K562 (cell line): ENCODE data around the gene GMDS. TPM values are rescaled to one million over a fixed set of nuclear protein-coding genes. Genes with fewer than 3 reads are reported as not detected.

Experiments
- ATAC-seq: fragments of 200-7000 bp; cut with Tn5 transposase; 3 replicates; pipeline ENCODE4 v1.9.1; 2020; ENCODE audit warnings: moderate library complexity
- BruUV-seq: library from RNA; stranded (reverse); fragments of 400-500 nt; replicated peaks from 2 replicates; lab custom pipeline; 2021; lab: Mats Ljungman, UMichigan
- CTCF ChIA-PET: fragments of 300-600 bp; formaldehyde crosslinking; extraction: SDS; loops from one replicate; lab custom pipeline; 2021; ENCODE audit warnings: low intra/inter-chr PET ratio; lab: Yijun Ruan, JAX
- POLR2A ChIA-PET: fragments of 300-600, 350-650 bp; sonication (Branson Sonifier 250); formaldehyde crosslinking; extraction: SDS; loops from one replicate; lab custom pipeline; 2021; ENCODE audit warnings: antibody characterized with exemption, inconsistent platforms; lab: Yijun Ruan, JAX
- DNase-seq, 4 experiments: peaks; one replicate each; pipeline versions ENCODE4 v3.0.0 to v3.0.0-alpha.2; 2011 to 2018; ENCODE audit warnings: low spot score in 3 of 4, mixed read lengths in 3 of 4; ENCODE audit errors: extremely low read depth in 1 of 4
- FAIRE-seq: peaks from 2 replicates; lab custom pipeline; 2011; peaks lifted over from hg19 to GRCh38; lab: Jason Lieb, UNC
- H2AFZ ChIP-seq: 2 replicates; pipeline ENCODE4 v1.6.0; 2011; ENCODE audit warnings: low read depth, low read length, control low read depth, inconsistent platforms
- H3K27ac ChIP-seq: fragments of 200-600 bp; 3 replicates; pipeline ENCODE4 v1.8.0; 2011; ENCODE audit warnings: low read depth, mild to moderate bottlenecking, control low read depth, inconsistent platforms, low read length, moderate library complexity, mixed read lengths; ENCODE audit errors: extremely low read depth
- H3K27me3 ChIP-seq, 2 experiments: fragments of 300-600 bp in 1 of 2; 2 replicates in 1 of 2; 3 replicates in 1 of 2; pipeline versions ENCODE4 v1.6.0 to v1.8.0; 2011; ENCODE audit warnings: inconsistent platforms in 2 of 2, low read length in 2 of 2, mild to moderate bottlenecking in 1 of 2, mixed read lengths in 1 of 2, moderate library complexity in 1 of 2; ENCODE audit not compliant: control insufficient read depth in 2 of 2, insufficient read depth in 2 of 2
- H3K36me3 ChIP-seq: fragments of 300-600 bp; 3 replicates; pipeline ENCODE4 v1.8.0; 2011; ENCODE audit warnings: mild to moderate bottlenecking, low read length, inconsistent platforms; ENCODE audit not compliant: control insufficient read depth, insufficient read depth
- H3K4me1 ChIP-seq, 2 experiments: fragments of 200-600 bp in 1 of 2; replicated peaks in 1 of 2; 2 replicates in 1 of 2; 3 replicates in 1 of 2; pipeline versions ENCODE4 v1.5.1 to v1.8.0; 2011; ENCODE audit warnings: inconsistent platforms in 2 of 2, low read length in 2 of 2, mild to moderate bottlenecking in 1 of 2, mixed read lengths in 1 of 2, moderate library complexity in 1 of 2; ENCODE audit not compliant: control insufficient read depth in 2 of 2, insufficient read depth in 2 of 2
- H3K4me2 ChIP-seq: 2 replicates; pipeline ENCODE4 v1.6.1; 2011; ENCODE audit warnings: low read length, control low read depth, inconsistent platforms, mixed read lengths; ENCODE audit not compliant: insufficient read depth
- H3K4me3 ChIP-seq: fragments of 200-600 bp; sonication (generic), shearing (Covaris generic); 2 replicates; pipeline ENCODE4 v1.5.1; 2016; ENCODE audit warnings: control low read depth, inconsistent platforms
- H3K79me2 ChIP-seq: fragments of 200-600 bp; 3 replicates; pipeline ENCODE4 v1.8.0; 2011; ENCODE audit warnings: low read length, inconsistent platforms; ENCODE audit not compliant: control insufficient read depth, insufficient read depth
- H3K9ac ChIP-seq, 2 experiments: 2 replicates each; pipeline versions ENCODE4 v1.6.0 to v1.6.1; 2011; ENCODE audit warnings: low read depth in 2 of 2, low read length in 2 of 2, control low read depth in 1 of 2, inconsistent platforms in 1 of 2, mild to moderate bottlenecking in 1 of 2, mixed read lengths in 1 of 2; ENCODE audit not compliant: insufficient read depth in 1 of 2
- H3K9me1 ChIP-seq: one replicate; pipeline ENCODE4 v1.6.0; 2011; ENCODE audit warnings: inconsistent platforms, mild to moderate bottlenecking, low read length, moderate library complexity; ENCODE audit not compliant: control insufficient read depth, insufficient read depth
- H3K9me3 ChIP-seq: replicated peaks from 2 replicates; pipeline ENCODE4 v1.5.1; 2011; ENCODE audit warnings: low read depth, low read length, inconsistent platforms; ENCODE audit not compliant: control insufficient read depth, insufficient read depth
- H4K20me1 ChIP-seq: replicated peaks from 2 replicates; pipeline ENCODE4 v1.6.1; 2011; ENCODE audit warnings: low read length, inconsistent platforms, mixed read lengths; ENCODE audit not compliant: control insufficient read depth, insufficient read depth
- CEBPB ChIP-seq: fragments of 450-650 bp; IDR thresholded peaks from 2 replicates; pipeline ENCODE4 v1.6.1; 2016; ENCODE audit warnings: missing genetic modification characterization, missing compliant biosample characterization
- NBN ChIP-seq: fragments of 450-650 bp; IDR thresholded peaks from 2 replicates; pipeline ENCODE4 v1.6.1; 2016; ENCODE audit warnings: low read depth, mild to moderate bottlenecking
- SRF ChIP-seq, 2 experiments: fragments of 250-450, 450-650 bp in 1 of 2; sonication (Bioruptor Pico) in 1 of 2; sonication (generic) in 1 of 2; formaldehyde crosslinking; IDR thresholded peaks; 2 replicates each; pipeline versions ENCODE4 v1.5.0 to v1.5.1; 2020 to 2022; ENCODE audit warnings: mild to moderate bottlenecking in 1 of 2, missing genetic modification reagents in 1 of 2
- TRIM28 ChIP-seq: fragments of 450-650 bp; IDR thresholded peaks from 2 replicates; pipeline ENCODE4 v1.6.1; 2017
- WGBS: fragments of 100-300 bp; shearing (Covaris generic); methylation state at CpG from one replicate; pipeline ENCODE4 v1.1.6; 2016; ENCODE audit warnings: low coverage, mixed read lengths; ENCODE audit not compliant: insufficient coverage; ENCODE audit errors: missing lambda C conversion rate; 5-methylcytosine and 5-hydroxymethylcytosine counted together
- in situ Hi-C: fragments of 300-500 bp; cut with MboI; formaldehyde crosslinking; loops from 4 replicates; pipeline ENCODE4 v1.15.0; 2018; ENCODE audit warnings: inconsistent platforms, mixed read lengths
- intact Hi-C: fragments of 100-400 bp; cut with micrococcal nuclease; formaldehyde crosslinking; loops from 2 replicates; pipeline ENCODE4 v1.14.2; 2022
- polyA plus RNA-seq, 8 experiments: library from polyadenylated mRNA; depleted of rRNA in 4 of 8; stranded (reverse) in 5 of 8; unstranded in 3 of 8; fragments of >200 nt; fragmentation: Nextera tagmentation in 2 of 8; fragmentation: Illumina TruSeq in 1 of 8; extraction: Ambion mirVana in 2 of 8; extraction: Trizol in 1 of 8; gene quantifications; 2 replicates each; pipeline versions ENCODE4 v1.2.1 to v1.2.3, GENCODE V29; 2011 to 2014; ENCODE audit warnings: inconsistent platforms in 1 of 8, missing spikeins in 1 of 8
- total RNA-seq, 7 experiments: library from RNA; depleted of rRNA in 6 of 7; stranded (reverse); fragments of >200 nt in 6 of 7; fragmentation: Illumina TruSeq in 2 of 7; extraction: Trizol in 2 of 7; gene quantifications; 2 replicates each; pipeline versions ENCODE4 v1.2.1 to v1.2.3, GENCODE V29; 2011 to 2021; ENCODE audit warnings: low replicate concordance in 1 of 7
- TF ChIP-seq, protein P1 (sequence below): fragments of 450-650 bp; IDR thresholded peaks from one replicate; pipeline ENCODE4 v1.6.1; 2018; ENCODE audit warnings: mild to moderate bottlenecking, moderate library complexity; ENCODE audit not compliant: partially characterized antibody
- TF ChIP-seq, protein P2 (sequence below): fragments of 450-650 bp; IDR thresholded peaks from 2 replicates; pipeline ENCODE4 v1.6.1; 2018; ENCODE audit warnings: mild to moderate bottlenecking, low read depth; ENCODE audit not compliant: partially characterized antibody

Gene GMDS
- total and polyA plus RNA-seq, 9 of the 15 experiments (the other 6 are each of a cell fraction or from before 2014, with no cell fraction given): 0.48 to 31.8 (median 13.4) TPM

DNA sequence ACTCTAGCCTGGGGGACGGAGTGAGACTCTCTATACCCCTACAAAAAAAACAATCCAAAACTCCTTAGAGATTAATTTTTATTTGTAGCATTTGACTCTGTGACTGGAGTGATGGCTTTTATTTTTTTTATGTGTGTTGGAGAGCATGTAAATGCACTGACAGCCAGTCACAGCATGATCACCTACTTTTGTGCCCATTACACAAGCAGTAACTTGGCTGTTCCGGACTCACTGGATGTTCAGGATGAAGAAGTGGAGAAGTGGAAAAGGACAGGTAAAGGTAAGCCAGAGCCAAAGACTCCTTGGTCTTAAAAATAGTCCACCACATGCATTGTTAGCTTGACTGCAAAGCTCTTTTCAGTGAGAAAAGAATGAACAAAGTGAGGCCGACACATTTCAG is 413.0 kb downstream of the GMDS start (continued):
- TF ChIP-seq SRF (CRISPR knock-in tag; IDR thresholded peaks at IDR 0.05): no peak
- TF ChIP-seq, protein P1, sequence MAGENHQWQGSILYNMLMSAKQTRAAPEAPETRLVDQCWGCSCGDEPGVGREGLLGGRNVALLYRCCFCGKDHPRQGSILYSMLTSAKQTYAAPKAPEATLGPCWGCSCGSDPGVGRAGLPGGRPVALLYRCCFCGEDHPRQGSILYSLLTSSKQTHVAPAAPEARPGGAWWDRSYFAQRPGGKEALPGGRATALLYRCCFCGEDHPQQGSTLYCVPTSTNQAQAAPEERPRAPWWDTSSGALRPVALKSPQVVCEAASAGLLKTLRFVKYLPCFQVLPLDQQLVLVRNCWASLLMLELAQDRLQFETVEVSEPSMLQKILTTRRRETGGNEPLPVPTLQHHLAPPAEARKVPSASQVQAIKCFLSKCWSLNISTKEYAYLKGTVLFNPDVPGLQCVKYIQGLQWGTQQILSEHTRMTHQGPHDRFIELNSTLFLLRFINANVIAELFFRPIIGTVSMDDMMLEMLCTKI: no peak

DNA sequence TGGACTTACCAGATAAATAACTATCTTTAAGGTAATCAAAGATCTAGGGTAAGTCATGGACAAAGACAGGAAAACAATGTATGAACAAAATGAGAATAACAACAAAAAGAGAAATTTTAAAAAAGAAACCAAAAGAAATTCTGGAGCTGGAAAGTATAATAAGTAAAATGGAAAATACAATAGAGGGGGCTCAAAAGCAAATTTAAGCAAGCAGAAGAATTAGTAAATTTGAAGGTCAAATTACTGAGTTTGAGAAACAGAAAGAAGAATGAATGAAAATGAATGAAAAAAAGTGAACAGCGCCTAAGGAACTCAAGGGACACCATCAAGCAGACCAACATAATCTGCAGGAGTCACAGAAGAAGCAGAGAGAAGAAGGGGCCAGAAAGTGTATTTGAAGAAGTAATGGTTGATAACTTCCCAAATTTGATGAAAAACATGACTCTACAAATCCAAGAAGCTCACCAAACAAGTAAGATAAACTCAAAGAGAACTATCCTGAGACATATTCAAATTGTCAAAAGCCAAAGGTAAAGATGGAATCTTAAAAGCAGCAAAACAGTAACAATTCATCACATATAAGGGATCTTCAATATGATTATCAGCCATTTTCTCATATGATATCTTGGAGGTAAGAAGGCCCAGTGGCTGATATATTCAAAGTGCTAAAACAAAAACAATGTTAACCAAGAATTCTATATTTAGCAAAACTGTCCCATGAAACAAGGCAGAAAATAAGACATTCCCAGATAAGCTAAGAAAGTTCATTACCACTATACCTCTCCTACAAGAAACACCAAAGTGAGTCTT is 417.2 kb downstream of the GMDS start:
- Histone ChIP-seq H3K79me2 (no peaks in the 10 kb centered on the region), H3K9me3 (0 out of 2 replicates have a peak, but pooled peaks cover 2% of the 10 kb centered on the region), H2AFZ (no peak overlapping the region), H3K27ac (no peak overlapping the region), H3K4me1 (no peaks in the 10 kb centered on the region), H3K9me1 (no peaks in the 10 kb centered on the region), H3K4me2 (no peak overlapping the region), H3K4me3 (no peak overlapping the region), H3K27me3 (peaks cover 0 to 6% of the 10 kb centered on the region in 2 experiments; a peak in 2 of 5 replicates), H3K36me3 (no peaks in the 10 kb centered on the region), H4K20me1 (no peaks in the 10 kb centered on the region), H3K9ac (no peak overlapping the region)
- TF ChIP-seq TRIM28: peak; percentile 63; the same call in 1 of the 2 replicates
- TF ChIP-seq, protein P2, sequence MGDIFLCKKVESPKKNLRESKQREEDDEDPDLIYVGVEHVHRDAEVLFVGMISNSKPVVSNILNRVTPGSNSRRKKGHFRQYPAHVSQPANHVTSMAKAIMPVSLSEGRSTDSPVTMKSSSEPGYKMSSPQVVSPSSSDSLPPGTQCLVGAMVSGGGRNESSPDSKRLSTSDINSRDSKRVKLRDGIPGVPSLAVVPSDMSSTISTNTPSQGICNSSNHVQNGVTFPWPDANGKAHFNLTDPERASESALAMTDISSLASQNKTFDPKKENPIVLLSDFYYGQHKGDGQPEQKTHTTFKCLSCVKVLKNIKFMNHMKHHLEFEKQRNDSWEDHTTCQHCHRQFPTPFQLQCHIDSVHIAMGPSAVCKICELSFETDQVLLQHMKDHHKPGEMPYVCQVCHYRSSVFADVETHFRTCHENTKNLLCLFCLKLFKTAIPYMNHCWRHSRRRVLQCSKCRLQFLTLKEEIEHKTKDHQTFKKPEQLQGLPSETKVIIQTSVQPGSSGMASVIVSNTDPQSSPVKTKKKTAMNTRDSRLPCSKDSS: peak; percentile 62
- no peak for TF ChIP-seq CEBPB (tag)
- no peak for TF ChIP-seq NBN
- WGBS: 0% methylated on average over 1 of the region's 1 CpG
- intact Hi-C loops (no loop called here), in situ Hi-C loops (no loop called here)
- ATAC-seq: no peak
- CTCF ChIA-PET: no interaction called here
- no TSS peak for BruUV-seq
- no peak for DNase-seq
- no peak for FAIRE-seq
- POLR2A ChIA-PET: no interaction called here
